Hepatocyte (in vitro differentiated cells): ENCODE measurements around the gene CDON. TPM values are rescaled to one million over a fixed set of nuclear protein-coding genes. Genes with fewer than 3 reads are reported as not detected.

ENCODE experiments used
- DNase-seq: peaks from one replicate; pipeline ENCODE4 v3.0.0-alpha.2; 2016; ENCODE audit warnings: low spot score
- H2AFZ ChIP-seq: fragments of 200-600 bp; sonication (generic); 2 replicates; pipeline ENCODE4 v1.6.0; 2016; ENCODE audit warnings: antibody characterized with exemption, mild to moderate bottlenecking
- H3K27ac ChIP-seq: fragments of 200-600 bp; sonication (generic); 2 replicates; pipeline ENCODE4 v1.5.1; 2016; ENCODE audit warnings: mild to moderate bottlenecking
- H3K27me3 ChIP-seq: fragments of 200-600 bp; sonication (generic); 2 replicates; pipeline ENCODE4 v1.6.1; 2016
- H3K36me3 ChIP-seq: fragments of 200-600 bp; sonication (generic); replicated peaks from 2 replicates; pipeline ENCODE4 v1.5.1; 2016; ENCODE audit warnings: low read depth; ENCODE audit not compliant: insufficient read depth
- H3K4me1 ChIP-seq: fragments of 200-600 bp; sonication (generic); 2 replicates; pipeline ENCODE4 v1.5.1; 2016; ENCODE audit warnings: mild to moderate bottlenecking, moderate library complexity; ENCODE audit not compliant: insufficient read depth
- H3K4me2 ChIP-seq: fragments of 200-600 bp; sonication (generic); 2 replicates; pipeline ENCODE4 v1.6.0; 2016
- H3K4me3 ChIP-seq: fragments of 200-600 bp; sonication (generic); 2 replicates; pipeline ENCODE4 v1.5.1; 2016; ENCODE audit warnings: mild to moderate bottlenecking
- H3K79me2 ChIP-seq: fragments of 200-600 bp; sonication (generic); 2 replicates; pipeline ENCODE4 v1.6.0; 2017; ENCODE audit warnings: mild to moderate bottlenecking
- H3K9me2 ChIP-seq: fragments of 200-600 bp; sonication (generic); replicated peaks from 2 replicates; pipeline ENCODE4 v1.6.0; 2017; ENCODE audit warnings: mild to moderate bottlenecking; ENCODE audit not compliant: insufficient read depth
- H3K9me3 ChIP-seq: fragments of 200-600 bp; sonication (generic); 2 replicates; pipeline ENCODE4 v1.5.1; 2016; ENCODE audit warnings: low read depth, mild to moderate bottlenecking
- H4K20me1 ChIP-seq: fragments of 200-600 bp; sonication (generic); 2 replicates; pipeline ENCODE4 v1.6.0; 2016; ENCODE audit warnings: mild to moderate bottlenecking; ENCODE audit not compliant: insufficient read depth, poor library complexity, severe bottlenecking
- EZH2 ChIP-seq: fragments of 200-600 bp; sonication (generic); IDR thresholded peaks from 2 replicates; pipeline ENCODE4 v1.6.1; 2016; ENCODE audit warnings: antibody characterized with exemption, mild to moderate bottlenecking, borderline replicate concordance
- EZH2phosphoT487 ChIP-seq: fragments of 200-600 bp; sonication (generic); IDR thresholded peaks from one replicate; pipeline ENCODE4 v1.6.1; 2018; ENCODE audit warnings: antibody characterized with exemption, mild to moderate bottlenecking, low read depth, moderate library complexity; ENCODE audit not compliant: unreplicated experiment, severe bottlenecking
- WGBS: methylation state at CpG from one replicate; pipeline ENCODE4 v1.1.6; 2016; ENCODE audit warnings: low lambda C conversion rate; ENCODE audit errors: missing lambda C conversion rate; 5-methylcytosine and 5-hydroxymethylcytosine counted together
- polyA plus RNA-seq: library from polyadenylated mRNA; unstranded; fragments of >200 nt; fragmentation: Nextera tagmentation; extraction: Ambion mirVana; gene quantifications from 2 replicates; pipeline ENCODE4 v1.2.1, GENCODE V29; 2016
- total RNA-seq: library from RNA; depleted of rRNA; stranded (reverse); fragments of >200 nt; gene quantifications from 2 replicates; pipeline ENCODE4 v1.2.3, GENCODE V29; 2014
- TF ChIP-seq, protein P1 (sequence below): fragments of 200-600 bp; sonication (generic); IDR thresholded peaks from 2 replicates; pipeline ENCODE4 v1.5.1; 2016; ENCODE audit warnings: antibody characterized with exemption, mild to moderate bottlenecking; ENCODE audit not compliant: poor library complexity

The CDON gene
- total and polyA plus RNA-seq, 2 experiments from 2014 or later = 17.5 to 41.9 TPM

- no peak overlapping the region for H2AFZ ChIP-seq
- H3K27ac ChIP-seq = no peak overlapping the region
- TF ChIP-seq EZH2phosphoT487 (no peak), EZH2 (no peak)
- TF ChIP-seq, protein P1, sequence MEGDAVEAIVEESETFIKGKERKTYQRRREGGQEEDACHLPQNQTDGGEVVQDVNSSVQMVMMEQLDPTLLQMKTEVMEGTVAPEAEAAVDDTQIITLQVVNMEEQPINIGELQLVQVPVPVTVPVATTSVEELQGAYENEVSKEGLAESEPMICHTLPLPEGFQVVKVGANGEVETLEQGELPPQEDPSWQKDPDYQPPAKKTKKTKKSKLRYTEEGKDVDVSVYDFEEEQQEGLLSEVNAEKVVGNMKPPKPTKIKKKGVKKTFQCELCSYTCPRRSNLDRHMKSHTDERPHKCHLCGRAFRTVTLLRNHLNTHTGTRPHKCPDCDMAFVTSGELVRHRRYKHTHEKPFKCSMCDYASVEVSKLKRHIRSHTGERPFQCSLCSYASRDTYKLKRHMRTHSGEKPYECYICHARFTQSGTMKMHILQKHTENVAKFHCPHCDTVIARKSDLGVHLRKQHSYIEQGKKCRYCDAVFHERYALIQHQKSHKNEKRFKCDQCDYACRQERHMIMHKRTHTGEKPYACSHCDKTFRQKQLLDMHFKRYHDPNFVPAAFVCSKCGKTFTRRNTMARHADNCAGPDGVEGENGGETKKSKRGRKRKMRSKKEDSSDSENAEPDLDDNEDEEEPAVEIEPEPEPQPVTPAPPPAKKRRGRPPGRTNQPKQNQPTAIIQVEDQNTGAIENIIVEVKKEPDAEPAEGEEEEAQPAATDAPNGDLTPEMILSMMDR = no peak
- H3K4me3 ChIP-seq = no peak overlapping the region
- no peak for DNase-seq
- no peaks in the 10 kb centered on the region for H3K27me3 ChIP-seq
- no peaks in the 10 kb centered on the region for H3K36me3 ChIP-seq
- no peaks in the 10 kb centered on the region for H3K79me2 ChIP-seq
- H3K9me2 ChIP-seq = no peaks in the 10 kb centered on the region
- 51% methylated on average over 4 of the region's 4 CpGs for WGBS
- H3K4me1 ChIP-seq = no peaks in the 10 kb centered on the region
- no peaks in the 10 kb centered on the region for H4K20me1 ChIP-seq
- no peak overlapping the region for H3K4me2 ChIP-seq
- no peaks in the 10 kb centered on the region for H3K9me3 ChIP-seq
These were observed 123.6 kb downstream of the CDON start for GRCh38 chr11:125939081-125939521.

DNA sequence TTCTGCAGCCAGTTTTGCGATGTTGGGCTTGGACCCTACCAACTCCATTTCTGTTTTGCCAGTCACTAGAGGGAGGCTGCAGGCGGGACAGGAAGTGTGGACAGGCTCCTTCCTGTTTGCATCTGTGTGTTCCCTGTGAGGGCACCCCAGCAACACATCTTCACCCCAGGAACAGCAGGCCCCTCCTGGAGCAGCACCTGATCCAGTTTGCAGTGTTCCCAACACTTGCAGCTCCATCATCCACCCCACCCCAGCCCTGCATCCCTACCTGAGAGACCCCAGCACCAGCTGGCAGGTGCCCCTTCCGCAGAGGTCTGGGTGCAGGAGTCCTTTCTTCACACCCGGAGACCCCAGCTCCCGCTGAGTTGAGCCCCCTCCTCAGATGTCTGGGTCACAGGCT, 124.2 kb downstream of the CDON start:
- H3K79me2 ChIP-seq = no peaks in the 10 kb centered on the region
- H3K27me3 ChIP-seq = no peaks in the 10 kb centered on the region
- H4K20me1 ChIP-seq = no peaks in the 10 kb centered on the region
- H3K27ac ChIP-seq = no peak overlapping the region
- no peaks in the 10 kb centered on the region for H3K36me3 ChIP-seq
- H3K4me2 ChIP-seq = no peak overlapping the region
- H2AFZ ChIP-seq = no peak overlapping the region
- TF ChIP-seq EZH2 = no peak
- TF ChIP-seq EZH2phosphoT487 = no peak
- TF ChIP-seq, protein P1 = no peak
- H3K4me3 ChIP-seq = no peak overlapping the region
- no peaks in the 10 kb centered on the region for H3K4me1 ChIP-seq
- 93% methylated on average over 5 of the region's 5 CpGs for WGBS
- H3K9me2 ChIP-seq = no peaks in the 10 kb centered on the region
- DNase-seq = no peak
- no peaks in the 10 kb centered on the region for H3K9me3 ChIP-seq

DNA sequence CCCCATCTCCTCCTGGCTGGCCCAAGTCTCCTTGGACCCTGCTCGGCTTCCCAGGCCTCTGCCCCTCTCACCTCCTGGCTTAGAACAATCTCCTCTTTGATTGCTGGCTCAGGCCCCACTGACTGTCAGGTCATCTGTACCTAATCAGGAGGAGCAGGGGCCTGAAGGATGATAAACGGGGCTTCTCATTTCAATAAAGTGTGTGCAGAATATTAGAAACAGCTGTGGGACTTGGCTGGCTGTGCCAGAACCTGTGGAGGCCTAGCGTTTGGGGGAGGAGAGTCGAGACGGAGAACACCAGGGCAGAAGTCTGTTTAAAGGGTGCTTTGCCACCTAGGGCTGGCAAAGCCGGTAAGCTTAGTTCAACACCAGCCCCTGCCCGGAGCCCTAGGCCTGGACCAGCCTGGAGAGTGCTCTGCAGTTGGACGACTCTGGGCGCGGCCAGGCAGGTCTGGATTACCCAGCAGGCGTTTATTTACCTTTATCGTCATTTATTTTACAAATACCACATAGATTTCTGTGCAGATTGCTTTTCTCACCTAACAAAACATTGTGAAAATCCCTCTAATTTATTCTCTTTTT, 127.0 kb downstream of the CDON start:
- TF ChIP-seq, protein P1 = no peak
- no peak for TF ChIP-seq EZH2
- TF ChIP-seq EZH2phosphoT487 = no peak
- Histone ChIP-seq H2AFZ (no peak overlapping the region), H3K9me3 (no peaks in the 10 kb centered on the region), H3K27ac (peak overlapping the region; percentile 56), H3K36me3 (no peaks in the 10 kb centered on the region), H4K20me1 (no peaks in the 10 kb centered on the region), H3K4me3 (no peak overlapping the region), H3K4me1 (peaks cover 5% of the 10 kb centered on the region), H3K79me2 (no peaks in the 10 kb centered on the region), H3K27me3 (no peaks in the 10 kb centered on the region), H3K9me2 (no peaks in the 10 kb centered on the region), H3K4me2 (peak overlapping the region; percentile 47)
- peak; percentile 45 for DNase-seq
- WGBS = 48% methylated on average over 12 of the region's 12 CpGs
